Kidney tubule cell (primary cell): ENCODE measurements around the gene TMEM9.
A peak's percentile ranks its signal among the peaks of the same experiment; 100 is the strongest.

Experiments
- DNase-seq: peaks from one replicate; pipeline ENCODE4 v3.0.0-alpha.2; 2018; ENCODE audit warnings: low spot score

The TMEM9 gene

GRCh38 chr1:201154389-201155165 is at the start of gene TMEM9:
TSS of gene TMEM9 (minus strand) at chr1:201154474. CDS start at chr1:201153923, 551 bp downstream.
- DNase-seq = peak; percentile 95

- no peak for DNase-seq
These were observed 44.3 kb upstream of the TMEM9 start for GRCh38 chr1:201198598-201198997.

GRCh38 chr1:201194046-201194445 is 39.8 kb upstream of the TMEM9 start:
- no peak for DNase-seq

GRCh38 chr1:201192261-201192788 is 38.1 kb upstream of the TMEM9 start:
- DNase-seq = no peak

- peak; percentile 94 for DNase-seq
These were observed 37.5 kb upstream of the TMEM9 start for GRCh38 chr1:201191653-201192260.

- peak; percentile 67 for DNase-seq
These were observed 36.4 kb upstream of the TMEM9 start, which contains the start of gene IGFN1 for GRCh38 chr1:201190624-201191051. TSS of gene IGFN1 (plus strand) at chr1:201190824. CDS start at chr1:201193294, 2,470 bp downstream.

- no peak for DNase-seq
These were observed 35.7 kb upstream of the TMEM9 start for GRCh38 chr1:201190005-201190404.

- DNase-seq = no peak
These were observed 34.8 kb upstream of the TMEM9 start for GRCh38 chr1:201189085-201189484.

GRCh38 chr1:201186192-201186591 is 31.9 kb upstream of the TMEM9 start:
- no peak for DNase-seq

- DNase-seq = no peak
These were observed 31.4 kb upstream of the TMEM9 start for GRCh38 chr1:201185527-201186128.

GRCh38 chr1:201185123-201185453 is 30.8 kb upstream of the TMEM9 start:
- no peak for DNase-seq

GRCh38 chr1:201184307-201185122 is 30.2 kb upstream of the TMEM9 start:
- DNase-seq = peak; percentile 98

GRCh38 chr1:201183753-201184152 is 29.5 kb upstream of the TMEM9 start:
- no peak for DNase-seq

GRCh38 chr1:201183209-201183608 is 28.9 kb upstream of the TMEM9 start:
- DNase-seq = no peak

GRCh38 chr1:201181726-201182125 is 27.5 kb upstream of the TMEM9 start:
- DNase-seq = no peak

GRCh38 chr1:201181323-201181722 is 27.0 kb upstream of the TMEM9 start:
- no peak for DNase-seq

GRCh38 chr1:201180901-201181300 is 26.6 kb upstream of the TMEM9 start:
- DNase-seq = no peak

- no peak for DNase-seq
These were observed 25.9 kb upstream of the TMEM9 start for GRCh38 chr1:201180141-201180540.

GRCh38 chr1:201178718-201179117 is 24.4 kb upstream of the TMEM9 start:
- no peak for DNase-seq

- DNase-seq = peak; percentile 79
These were observed 22.7 kb upstream of the TMEM9 start for GRCh38 chr1:201176940-201177339.

- no peak for DNase-seq
These were observed 21.7 kb upstream of the TMEM9 start for GRCh38 chr1:201175820-201176500.
